NCI-H146 (cell line): ENCODE data around the gene VSIR.

ENCODE experiments used
- DNase-seq: peaks from one replicate; lab custom pipeline; 2025; lab: John Stamatoyannopoulos, UW

VSIR gene

DNA sequence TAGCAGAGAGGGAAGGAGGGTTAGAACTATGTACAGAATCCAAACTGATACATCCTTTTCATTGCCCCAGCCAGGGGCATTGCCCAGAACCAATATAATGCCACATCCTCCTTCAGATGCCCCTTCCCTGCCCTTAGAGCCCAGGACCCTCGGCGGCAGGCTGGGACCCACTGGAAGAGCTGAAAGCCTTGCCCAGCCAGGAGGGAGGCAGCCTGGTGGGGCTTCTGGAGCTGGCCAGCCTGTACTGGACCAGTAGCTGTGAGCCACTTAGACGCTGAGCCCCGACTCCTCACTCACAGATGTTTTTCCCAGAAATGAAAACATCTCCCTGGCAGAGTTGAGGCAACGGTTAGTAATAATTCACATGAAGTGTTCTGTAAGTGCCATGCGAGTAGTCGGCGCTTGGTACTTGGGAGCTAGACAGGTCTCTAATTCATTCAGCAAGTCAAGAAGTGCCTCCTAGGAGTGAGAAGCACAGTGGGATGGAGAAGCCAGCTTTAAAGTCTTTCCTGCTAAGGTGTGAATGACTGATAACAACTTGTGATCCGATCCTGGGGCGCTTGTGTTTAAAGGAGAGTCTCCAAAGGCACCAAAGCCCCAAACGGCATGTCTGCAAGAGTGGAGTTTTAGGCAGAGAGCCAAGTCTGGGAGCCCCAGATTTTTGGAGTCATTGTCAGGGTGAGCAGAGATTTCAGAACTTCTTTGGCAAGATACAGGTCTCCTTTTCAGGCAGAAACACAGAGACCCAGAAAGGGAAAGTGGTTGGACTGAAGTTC lies 9.8 kb downstream of the VSIR start:
- no peak for DNase-seq

DNA sequence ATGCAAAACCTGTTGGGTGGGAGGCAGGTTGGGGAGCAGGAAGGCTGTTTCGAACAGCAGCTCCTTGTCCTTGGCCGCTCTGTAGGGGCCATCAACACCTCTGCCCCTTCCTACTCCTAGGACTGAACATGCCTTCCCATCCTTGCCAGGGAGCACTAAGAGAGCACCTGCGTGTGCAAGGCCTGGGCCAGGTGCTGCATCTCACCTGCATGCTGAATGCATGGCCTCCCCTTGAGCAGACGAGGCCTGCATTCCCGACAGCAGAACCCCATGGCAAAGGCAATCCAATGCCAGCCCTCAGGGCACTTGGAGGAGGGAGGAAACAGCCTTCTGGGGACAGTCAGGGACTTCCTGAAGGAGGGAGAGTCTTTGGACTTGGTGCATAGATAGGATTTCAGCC lies 11.0 kb downstream of the VSIR start:
- DNase-seq, result no peak

DNA sequence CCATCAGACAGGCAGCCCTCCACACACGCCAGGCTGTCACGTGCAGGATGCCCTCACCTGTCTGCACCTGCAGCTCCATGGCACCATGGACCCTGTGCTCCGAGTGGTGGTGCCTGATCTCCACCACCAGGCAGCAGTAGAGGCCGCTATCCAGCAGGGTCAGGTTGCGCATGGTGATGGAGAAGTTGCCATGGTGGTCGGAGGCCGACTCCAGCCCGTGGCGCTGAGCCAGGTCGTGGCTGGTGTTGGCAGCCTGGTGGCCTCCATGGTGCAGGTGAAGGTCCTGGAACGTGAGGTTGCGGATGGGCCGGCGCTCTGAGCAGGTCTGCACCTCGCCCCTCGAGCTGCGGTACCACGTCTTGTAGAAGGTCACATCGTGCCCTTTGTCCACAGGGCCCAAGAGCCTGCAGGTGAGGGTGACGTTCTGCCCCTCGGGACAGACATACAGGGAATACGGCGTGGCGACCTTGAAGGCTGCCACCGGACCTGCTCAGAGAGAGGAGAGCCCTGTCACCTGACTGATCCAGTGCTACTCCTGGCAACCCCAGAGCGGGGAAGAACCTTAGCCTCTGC lies 11.7 kb downstream of the VSIR start:
- DNase-seq, result no peak

DNA sequence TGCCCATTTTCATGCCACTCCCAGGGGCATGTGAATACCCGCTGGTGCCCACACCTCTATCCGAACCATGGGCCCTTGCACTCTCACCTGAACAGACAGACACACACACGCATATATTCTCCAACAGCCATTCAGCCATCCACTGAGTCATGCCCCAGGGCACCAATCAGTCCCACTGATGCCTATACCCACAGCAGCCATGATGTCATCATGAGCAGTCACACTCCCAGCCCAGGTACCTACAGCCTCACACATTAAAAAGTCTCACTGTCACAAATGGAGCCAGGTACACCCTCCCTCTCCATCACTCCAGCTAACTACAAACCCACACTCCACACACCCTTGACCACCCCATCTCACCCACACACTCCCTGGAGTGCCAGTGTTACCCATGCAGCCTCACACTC lies 12.2 kb downstream of the VSIR start:
- no peak for DNase-seq

DNA sequence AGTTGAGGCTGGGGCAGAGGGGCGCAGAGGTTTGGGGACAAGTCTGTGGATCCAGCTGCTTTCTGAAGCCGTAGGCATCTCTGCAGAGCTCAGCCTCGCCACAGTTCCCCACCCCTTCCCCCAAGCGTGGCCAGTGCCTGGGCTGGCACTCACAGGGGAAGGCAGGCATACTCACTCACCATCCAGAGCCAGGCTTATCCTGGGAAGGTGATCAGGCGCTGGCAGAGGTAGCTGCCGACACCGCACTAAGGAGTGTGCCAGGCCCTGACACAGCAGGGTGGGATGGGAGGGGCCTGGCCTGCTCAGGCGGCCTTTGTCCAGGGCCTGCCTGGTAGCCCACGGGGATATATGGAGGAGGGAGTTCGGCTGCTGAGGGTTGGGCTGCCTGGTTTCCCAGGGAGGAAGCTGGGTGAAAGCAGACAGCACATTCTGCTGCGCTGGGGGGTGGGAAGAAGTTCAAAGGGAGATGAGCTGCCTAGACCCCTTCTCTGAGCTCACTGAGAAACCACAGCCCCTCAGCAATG lies 15.9 kb downstream of the VSIR start:
- peak; percentile 13 for DNase-seq

DNA sequence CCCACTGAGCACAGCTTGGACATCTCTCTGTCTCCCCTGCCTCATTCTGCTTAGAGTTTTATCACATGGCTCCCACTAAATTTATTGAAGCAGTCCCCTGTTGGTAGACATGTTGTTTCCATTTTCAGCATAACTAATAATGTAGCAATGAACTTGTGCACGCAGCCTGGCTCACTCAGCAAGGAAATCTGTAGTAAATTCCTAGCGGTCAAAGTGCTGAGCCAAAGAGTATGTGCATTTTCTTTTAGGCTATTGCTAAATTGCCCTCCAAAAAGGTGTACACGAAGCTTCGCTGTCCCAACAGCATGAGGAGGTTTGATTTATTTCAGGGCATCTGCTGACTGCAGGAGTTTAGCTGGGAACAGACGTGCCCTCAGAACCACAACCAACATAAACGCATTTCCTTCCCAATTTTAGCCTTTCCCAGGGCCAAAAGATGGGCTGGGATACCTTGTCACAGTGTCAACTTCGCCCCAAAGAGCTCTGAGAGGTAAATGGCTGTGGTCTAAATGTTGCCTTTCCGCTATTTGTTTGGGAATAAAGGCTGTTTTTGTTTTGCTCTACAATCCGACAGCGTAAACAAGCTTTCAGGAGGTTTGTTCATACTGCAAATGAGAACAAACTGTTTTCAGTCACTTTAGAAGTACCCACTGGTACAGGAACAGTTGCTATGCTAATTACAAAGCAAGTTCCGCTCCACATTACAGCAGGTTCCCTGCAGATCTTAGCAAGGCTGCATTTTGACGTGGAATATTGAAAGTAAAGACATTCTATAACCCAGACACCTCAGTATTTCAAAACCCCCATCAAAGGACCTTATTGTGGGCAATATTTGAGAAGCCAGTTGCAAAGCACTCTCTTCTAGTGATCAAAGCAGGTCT lies 16.8 kb downstream of the VSIR start:
- no peak for DNase-seq

DNA sequence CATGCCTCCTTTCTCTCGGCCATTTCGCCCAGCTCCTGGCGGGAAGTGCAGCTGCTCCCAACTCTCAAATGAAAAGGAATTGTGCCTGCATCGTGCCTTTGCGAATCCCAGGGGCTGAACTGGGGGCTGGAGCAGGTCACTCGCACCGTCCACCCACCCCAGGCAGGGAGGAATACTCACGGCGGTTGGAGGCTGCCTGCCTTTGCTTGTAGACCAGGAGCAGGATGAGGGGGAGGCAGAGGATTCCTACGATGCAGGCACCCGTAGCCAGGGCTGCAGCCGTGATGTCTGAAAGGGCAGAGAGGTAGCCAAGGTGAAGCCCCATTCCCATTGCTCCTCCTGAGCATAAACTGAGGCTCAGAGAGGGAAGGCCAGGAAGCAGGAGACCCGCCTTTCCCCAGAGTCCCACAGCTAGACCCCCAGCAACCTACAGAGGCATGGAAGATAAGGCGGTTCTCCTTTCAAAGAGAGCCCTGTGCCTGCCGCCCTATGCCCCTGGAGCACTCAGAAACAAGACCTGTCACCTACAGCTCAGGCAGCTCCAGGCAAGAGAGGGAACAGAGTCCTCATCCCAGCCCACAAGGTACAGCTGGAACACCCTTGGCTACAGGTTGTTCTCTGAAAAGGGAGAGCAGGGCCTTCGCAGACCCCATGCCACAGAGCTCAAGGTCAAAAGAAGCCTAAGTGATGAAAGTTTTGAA lies 18.0 kb downstream of the VSIR start:
- DNase-seq, result no peak

DNA sequence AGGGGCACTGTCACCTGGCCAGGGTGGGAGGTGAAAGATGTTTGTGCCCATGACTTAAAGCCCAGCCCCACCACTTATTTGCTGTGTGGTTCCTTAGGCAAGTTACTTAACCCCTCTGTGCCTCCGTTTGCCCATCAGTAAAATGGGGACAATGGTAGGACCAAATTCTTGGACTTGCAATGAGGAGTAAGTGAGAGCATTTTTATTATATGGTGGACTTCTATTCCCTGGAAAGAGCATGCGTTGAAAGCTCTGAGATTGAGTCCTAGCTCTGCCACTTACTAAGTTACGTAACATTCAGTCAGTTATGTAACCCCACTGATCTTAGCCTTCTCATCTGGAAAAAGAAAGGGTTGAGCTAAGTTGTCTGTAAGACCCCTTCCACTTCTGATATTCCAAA lies 18.8 kb downstream of the VSIR start:
- no peak for DNase-seq

DNA sequence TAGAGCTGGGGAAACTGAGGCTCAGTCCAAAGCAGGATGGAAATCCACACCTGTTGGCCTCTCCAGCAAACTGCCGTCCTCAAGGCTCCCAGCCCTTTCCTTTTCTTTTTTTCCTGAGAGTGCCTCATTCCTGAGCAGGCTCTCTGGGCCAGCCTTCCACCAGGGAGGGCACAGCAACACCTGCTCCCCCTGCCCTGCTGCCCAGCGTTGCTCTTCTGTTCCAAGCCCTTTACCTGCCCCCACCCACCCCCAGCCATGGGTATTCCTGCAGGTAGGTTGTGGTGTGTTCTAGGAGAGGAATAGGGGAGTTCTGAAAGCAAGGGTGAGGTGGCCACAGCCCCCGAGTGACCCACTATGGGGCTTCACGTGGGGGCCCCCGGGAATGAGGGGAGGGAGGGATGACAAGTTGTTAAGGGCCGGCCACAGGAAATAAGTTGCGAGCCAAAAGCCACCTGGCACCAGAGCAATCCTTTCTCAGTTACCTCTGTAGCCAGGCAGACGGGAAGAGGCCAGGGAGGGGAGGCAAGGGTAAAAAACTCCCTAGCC lies 19.3 kb downstream of the VSIR start:
- DNase-seq, result no peak

DNA sequence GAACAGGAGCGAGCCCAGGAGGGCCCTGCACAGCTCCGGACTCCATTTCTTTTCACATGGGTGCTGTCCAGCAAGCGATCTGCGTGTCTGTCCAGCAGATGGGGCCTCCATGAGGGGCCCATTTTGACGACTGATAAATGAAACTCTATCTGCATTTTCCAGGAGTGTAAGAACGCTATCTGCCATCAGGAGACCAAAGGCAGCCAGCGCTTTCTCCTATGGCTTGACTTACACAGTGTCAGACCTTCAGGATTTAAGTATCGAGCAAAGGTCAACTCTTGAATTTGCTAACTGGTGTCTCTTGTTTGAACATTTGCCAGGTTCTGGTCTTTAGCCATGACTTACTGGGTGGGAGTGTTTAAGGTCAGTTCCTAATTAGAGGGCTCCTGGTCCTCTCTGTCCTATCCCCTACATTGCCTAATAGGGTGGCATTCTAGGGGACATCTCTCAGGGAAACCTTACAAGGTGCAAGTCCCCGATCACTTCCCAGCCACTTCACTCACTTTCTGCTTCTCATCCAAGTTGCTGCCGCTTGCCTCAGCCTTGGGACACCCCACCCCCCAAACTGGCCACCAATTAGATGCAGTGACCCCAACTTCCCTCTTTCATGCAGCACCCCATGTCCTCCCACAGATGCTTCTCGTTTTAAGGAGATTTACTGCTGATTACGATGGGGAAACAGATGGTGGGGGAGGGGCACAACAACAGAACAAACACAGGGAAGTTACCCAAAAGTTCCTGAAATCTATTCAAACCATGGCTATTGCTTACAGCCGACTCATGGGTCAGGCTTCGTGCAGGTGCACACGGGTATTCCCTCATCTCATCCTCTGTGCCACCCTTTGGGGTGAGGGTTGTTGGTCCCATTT lies 20.0 kb downstream of the VSIR start:
- no peak for DNase-seq

DNA sequence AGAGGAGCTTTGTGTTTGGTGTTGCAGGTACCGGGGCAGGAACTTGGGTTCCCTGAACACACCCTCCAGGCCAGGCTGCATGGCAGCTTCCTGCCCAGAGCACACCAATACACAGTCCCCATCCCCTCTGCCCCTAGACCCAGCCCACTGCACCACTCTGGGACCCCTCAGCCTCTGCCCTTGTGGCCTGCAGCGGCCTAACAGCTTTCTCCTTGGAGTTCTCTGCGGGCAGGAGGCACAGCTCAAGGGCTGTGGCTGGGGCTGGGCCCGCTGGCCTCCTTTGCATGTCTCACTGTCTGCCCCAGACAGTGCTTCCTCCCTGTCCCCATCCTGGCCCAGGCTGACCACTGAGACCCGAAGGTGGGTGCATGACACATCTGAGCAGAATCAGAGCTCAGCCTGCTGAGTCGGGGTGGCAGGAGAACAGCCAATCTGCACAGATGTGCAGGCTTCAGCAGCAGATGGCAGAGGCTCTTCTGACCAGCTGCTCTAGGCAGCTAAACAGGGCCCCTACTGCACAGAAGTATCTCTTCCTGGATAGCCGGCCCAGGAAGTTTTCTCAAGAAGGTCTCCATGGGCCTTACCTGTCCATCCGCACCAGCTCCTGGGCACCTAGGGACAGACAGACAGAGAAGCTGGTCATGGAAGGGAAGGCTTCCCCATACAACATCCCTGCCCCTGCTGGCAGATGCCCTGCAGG lies 20.8 kb downstream of the VSIR start:
- no peak for DNase-seq

DNA sequence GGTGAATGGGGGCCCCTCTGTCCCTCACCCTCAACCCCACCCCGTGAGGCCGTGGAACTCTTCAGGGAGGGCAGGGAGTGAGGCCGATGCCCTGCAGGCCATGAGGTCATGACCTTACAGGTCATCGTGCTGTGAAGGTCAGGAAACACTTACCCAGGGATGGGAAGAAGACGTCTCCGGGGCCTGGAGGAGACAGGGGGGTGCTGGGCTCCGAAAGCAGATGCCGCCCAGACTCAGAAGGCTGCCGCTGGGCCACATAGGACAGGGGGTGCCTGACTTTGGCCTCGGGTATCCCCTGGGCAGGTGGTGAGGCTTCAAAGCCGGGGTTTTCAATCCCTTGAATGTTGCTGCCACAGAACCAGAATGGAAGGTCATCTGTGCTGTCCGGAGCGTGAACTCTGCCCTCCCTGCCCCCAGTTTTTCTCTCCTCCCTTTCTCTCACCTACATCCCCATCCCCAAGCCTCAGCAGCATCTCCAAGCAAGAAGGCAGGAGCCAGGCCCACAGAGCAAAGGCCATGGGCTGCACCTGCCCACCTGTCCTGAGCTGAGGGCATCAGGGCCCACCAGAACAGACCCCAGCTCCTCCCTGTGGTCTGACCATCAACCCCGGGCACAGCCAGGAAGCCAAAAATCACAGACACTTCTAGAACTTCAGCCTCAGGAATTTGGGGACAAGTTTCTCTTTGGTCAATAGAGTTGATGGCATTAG lies 21.6 kb downstream of the VSIR start:
- DNase-seq, result no peak

DNA sequence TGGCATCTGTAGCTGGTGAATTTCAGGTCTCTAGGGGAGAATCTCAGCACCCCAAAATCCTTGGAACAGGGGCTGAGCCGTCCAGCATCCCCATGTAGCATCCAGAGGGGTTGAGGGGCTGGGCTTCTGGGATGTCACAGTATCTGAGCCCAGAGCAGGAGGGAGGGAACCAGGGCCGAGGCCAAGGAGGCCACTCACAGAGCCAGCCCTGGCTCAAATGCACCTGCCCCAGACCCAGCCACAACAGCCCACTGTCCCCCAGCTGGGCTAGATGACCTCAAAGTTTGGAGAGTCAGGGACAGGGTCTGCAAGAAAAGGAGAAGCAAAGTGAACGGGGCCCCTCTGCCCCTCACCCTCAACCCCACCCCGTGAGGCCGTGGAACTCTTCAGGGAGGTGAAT lies 22.3 kb downstream of the VSIR start:
- no peak for DNase-seq

DNA sequence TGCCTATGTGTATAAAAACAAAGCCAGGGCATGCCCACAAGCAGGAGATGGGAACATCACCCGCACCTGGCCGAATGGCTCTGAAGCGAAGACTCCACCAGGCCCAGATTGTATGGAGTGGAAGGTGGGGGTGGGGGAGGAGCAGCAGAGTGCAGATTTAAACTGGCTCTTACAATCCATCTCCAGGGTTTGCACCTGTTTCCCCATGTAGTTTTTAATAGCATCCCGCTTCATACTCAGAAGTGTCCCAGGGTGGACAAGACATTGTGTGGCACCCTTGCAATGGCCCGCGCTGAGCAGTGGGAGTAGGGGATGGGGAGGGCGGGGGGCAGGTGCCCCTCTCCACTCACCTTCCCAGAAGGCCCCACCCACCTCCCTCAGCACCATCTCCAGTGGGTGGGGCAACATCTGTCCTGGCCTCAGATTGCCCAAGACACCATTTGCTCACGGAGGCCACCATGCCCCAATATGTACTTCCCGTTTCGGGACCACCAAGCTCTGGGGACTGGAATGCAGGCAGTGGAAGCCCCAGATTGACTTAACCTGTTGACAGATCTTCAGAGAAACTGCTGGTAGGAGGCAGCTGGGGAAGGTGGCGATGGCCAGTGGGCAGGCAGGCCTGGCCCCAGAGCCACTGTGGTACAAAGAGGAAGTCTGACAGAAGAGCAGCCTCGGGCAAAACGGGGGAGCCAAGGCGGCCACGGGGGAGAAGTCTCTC lies 23.0 kb downstream of the VSIR start:
- DNase-seq, result no peak

DNA sequence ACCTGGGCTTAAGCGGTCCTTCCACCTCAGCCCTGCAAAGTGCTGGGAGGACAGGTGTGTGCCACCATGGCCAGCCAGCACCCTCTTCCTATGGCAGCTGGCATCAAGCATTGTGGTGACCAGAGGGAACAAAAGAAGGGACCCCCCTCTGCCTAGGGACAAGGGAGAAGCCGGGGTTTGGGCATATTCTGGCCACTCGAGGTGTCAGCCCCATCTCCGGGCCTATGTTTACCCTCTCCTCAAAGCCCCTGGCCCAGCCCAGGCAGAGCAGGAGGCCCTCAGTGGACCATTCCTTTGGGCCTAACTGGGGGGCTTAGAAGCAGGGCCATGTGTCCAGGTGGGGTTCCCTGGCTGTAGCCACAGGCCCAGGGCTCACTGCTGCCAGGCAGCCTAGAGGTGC lies 23.9 kb downstream of the VSIR start:
- DNase-seq, result no peak

DNA sequence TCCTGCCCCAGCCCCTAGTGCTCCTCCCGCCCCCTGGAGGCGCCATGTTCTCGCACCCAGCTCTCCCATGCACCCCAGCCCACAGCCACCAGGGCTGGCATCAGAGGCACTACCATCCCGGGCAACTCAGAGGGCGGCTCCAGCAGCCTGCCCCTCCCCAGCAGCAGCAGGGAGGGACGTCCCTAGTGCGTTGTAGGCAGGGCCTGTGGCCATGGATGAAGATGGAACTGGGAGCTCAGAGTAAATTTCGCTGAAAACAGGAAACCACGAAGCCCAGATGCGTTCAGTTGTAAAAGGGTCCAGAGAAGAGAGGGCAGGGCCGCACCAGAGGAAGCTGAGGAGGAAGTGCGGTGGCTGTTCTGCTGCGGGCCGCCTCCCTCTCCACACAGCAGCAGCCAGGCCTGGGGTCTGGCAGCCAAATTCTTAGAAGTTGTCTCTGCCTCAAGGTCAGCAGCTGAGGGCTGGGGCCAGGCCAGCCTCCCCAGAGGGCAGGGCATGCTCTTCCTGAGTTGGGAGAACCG lies 24.6 kb downstream of the VSIR start:
- no peak for DNase-seq

DNA sequence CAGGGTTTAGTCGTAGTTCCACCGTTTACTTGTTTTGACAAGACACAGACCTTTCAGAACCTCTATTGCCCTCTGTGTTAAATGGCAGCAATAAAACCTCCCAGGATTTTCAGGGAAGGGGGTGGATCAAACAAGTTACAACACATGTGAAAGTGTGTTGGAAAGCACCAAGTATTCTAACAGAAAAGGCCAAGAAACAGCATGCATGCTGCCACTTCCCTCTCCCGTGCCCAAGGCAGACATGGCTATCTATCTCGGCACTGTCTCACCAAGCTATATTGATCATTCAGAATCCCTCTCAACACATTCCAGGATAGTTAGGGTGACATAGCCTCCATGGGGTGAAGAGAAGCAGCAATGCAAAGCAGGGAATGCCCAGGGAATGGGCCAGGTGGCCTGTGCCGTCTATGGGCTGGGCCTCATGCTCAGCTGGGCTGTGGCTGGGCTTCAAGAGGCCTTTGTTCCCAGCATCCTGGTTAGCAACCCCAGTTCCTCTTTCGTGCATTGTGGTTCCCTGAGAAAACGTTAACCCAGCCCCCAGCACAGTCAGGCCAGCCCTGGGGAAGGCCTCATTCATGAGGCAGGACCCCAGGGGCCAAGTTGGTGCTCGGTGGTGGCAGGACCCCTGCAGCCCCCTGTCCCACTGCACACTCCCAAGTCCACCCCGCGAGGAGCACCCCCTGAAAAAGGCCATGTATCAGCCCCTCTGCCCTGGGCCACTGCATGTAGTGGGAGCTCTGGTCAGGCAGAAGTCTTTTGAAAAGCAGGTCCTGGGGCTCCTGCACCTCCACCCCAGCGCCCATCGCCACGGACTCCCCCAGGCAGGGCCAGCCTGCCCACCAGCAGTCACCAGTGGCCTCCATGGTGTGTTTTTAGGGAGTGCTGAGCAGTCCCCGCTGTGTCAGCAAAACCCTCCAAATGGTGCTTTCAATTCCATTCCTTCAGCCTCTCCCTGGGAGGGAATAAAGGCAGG lies 25.5 kb downstream of the VSIR start:
- DNase-seq, result no peak
